Peyer's patch (tissue), 4 donors: Measurements from ENCODE around the gene BBS9. TPM values are rescaled to one million over a fixed set of nuclear protein-coding genes. Genes with fewer than 3 reads are reported as not detected.

Source experiments
- DNase-seq, 3 donors: peaks; one replicate each; pipeline ENCODE4 v3.0.0-alpha.2; 2017 to 2019
- H3K27ac ChIP-seq, 4 donors: fragments of 200-600 bp; sonication (generic); one replicate each; pipeline ENCODE4 v1.5.1; 2016 to 2019
- H3K27me3 ChIP-seq, 2 donors: fragments of 200-600 bp; sonication (generic); one replicate each; pipeline ENCODE4 v1.5.1; 2019
- H3K36me3 ChIP-seq, 3 donors: fragments of 200-600 bp; sonication (generic); one replicate each; pipeline ENCODE4 v1.5.1; 2016 to 2019
- H3K4me1 ChIP-seq, 4 donors: fragments of 200-600 bp; sonication (generic); one replicate each; pipeline ENCODE4 v1.5.1; 2016 to 2019
- H3K4me3 ChIP-seq, 4 donors: fragments of 200-600 bp; sonication (generic); 1 replicate in 3 of 4; 2 replicates in 1 of 4; pipeline ENCODE4 v1.5.1; 2016 to 2019; ENCODE audit warnings: mild to moderate bottlenecking in 1 of 4
- H3K9me3 ChIP-seq, 4 donors: fragments of 200-600 bp; sonication (generic); one replicate each; pipeline ENCODE4 v1.5.1; 2016 to 2019; ENCODE audit warnings: mild to moderate bottlenecking in 1 of 4
- POLR2A ChIP-seq, 2 donors: fragments of 450-650 bp; IDR thresholded peaks; one replicate each; pipeline ENCODE4 v1.5.1; 2017; ENCODE audit warnings: antibody characterized with exemption in 2 of 2, mild to moderate bottlenecking in 2 of 2, moderate library complexity in 2 of 2
- total RNA-seq, 4 donors: library from RNA; depleted of rRNA; stranded (reverse); fragments of >200 nt; gene quantifications; one replicate each; pipeline ENCODE4 v1.1.0, GENCODE V29; 2016
- TF ChIP-seq, protein P1 (sequence below), 6 experiments: fragments of 450-650 bp in 4 of 6; fragments of 200-600 bp in 2 of 6; sonication (generic) in 1 of 6; IDR thresholded peaks; one replicate each; pipeline ENCODE4 v1.5.1; 2017 to 2019; ENCODE audit warnings: antibody characterized with exemption in 6 of 6, mild to moderate bottlenecking in 3 of 6, moderate library complexity in 1 of 6

The BBS9 gene
- total RNA-seq, 4 donors from 2014 or later: 10.9 to 51.2 (median 19.4) TPM

DNA sequence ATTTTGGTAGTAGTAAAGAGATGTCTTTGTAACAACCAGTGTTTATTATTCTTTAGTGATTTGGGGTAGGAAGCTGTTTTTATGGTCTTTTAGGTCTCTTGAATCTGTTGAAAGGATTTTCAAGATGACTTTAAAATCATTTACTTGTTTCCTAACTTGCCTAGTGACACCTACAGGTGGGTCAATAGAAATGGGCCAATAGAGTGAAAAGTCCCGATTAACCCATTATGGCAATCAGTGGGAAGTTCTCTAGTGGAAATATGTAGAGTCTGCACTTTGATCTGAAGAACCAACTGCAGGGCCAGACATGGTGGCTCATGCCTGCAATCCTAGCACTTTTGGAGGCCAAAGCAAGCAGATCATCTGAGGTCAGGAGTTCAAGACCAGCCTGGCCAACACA, 401.3 kb downstream of the BBS9 start:
- H3K4me1 ChIP-seq: no peaks in the 10 kb centered on the region

DNA sequence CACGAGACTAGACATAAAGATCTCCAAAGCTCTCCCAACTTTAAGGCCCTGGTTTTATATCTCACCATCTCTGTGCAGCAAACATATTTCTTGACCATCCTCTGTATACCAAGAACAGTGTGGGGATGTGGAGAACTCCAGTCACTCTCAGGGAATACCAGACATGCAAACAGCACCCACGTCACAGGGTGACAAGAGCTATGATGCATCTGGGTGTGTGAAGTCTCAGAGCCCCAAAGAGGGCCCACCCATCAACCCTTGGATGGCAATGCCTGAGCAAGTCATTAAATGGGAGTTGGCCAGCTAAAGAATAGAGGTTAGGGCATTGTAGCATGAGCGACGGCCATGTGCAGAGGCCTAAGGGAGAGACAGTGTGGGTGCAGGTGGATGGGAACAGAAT, 402.5 kb downstream of the BBS9 start:
- DNase-seq: no peak
- H3K36me3 ChIP-seq: no peaks in the 10 kb centered on the region
- no peaks in the 10 kb centered on the region for H3K4me1 ChIP-seq
- no peaks in the 10 kb centered on the region for H3K9me3 ChIP-seq
- no peak overlapping the region for H3K27ac ChIP-seq
- no peak overlapping the region for H3K4me3 ChIP-seq
- H3K27me3 ChIP-seq: no peaks in the 10 kb centered on the region
- TF ChIP-seq, protein P1, sequence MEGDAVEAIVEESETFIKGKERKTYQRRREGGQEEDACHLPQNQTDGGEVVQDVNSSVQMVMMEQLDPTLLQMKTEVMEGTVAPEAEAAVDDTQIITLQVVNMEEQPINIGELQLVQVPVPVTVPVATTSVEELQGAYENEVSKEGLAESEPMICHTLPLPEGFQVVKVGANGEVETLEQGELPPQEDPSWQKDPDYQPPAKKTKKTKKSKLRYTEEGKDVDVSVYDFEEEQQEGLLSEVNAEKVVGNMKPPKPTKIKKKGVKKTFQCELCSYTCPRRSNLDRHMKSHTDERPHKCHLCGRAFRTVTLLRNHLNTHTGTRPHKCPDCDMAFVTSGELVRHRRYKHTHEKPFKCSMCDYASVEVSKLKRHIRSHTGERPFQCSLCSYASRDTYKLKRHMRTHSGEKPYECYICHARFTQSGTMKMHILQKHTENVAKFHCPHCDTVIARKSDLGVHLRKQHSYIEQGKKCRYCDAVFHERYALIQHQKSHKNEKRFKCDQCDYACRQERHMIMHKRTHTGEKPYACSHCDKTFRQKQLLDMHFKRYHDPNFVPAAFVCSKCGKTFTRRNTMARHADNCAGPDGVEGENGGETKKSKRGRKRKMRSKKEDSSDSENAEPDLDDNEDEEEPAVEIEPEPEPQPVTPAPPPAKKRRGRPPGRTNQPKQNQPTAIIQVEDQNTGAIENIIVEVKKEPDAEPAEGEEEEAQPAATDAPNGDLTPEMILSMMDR (IDR thresholded peaks at IDR 0.05): no peak
- no peak for TF ChIP-seq POLR2A (IDR thresholded peaks at IDR 0.05)

More for the DNA sequence above, 401.3 kb downstream of the BBS9 start:
- Histone ChIP-seq H3K36me3 (no peaks in the 10 kb centered on the region), H3K9me3 (no peaks in the 10 kb centered on the region), H3K4me3 (no peak overlapping the region), H3K27me3 (no peaks in the 10 kb centered on the region), H3K27ac (no peak overlapping the region)
- no peak for TF ChIP-seq POLR2A (IDR thresholded peaks at IDR 0.05)
- DNase-seq: no peak

DNA sequence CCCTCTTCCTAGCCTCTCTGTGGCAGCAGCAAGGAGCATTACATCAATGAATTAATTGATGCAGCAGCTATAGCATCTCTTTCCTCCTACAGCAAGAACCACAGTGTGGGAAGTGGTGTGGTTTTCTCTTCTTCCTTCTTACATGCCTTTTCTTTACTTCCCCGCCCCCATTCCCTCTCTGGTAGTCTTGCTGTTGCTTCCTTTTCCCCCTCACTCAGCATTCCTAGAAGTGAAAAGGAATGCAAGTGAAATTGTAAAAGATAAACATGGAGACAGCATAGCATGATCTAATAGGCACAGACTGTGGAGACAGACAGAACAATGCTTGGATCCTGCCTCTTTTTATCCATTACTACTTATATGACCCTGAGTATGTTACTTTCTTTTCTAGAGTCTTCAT, 405.5 kb downstream of the BBS9 start:
- H3K27me3 ChIP-seq: no peaks in the 10 kb centered on the region
- peaks cover 0 to 8% (median 0%) of the 10 kb centered on the region in 4 donors for H3K9me3 ChIP-seq
- H3K4me1 ChIP-seq: no peaks in the 10 kb centered on the region
- no peaks in the 10 kb centered on the region for H3K36me3 ChIP-seq
- TF ChIP-seq, protein P1 (IDR thresholded peaks at IDR 0.05): no peak
- no peak for TF ChIP-seq POLR2A (IDR thresholded peaks at IDR 0.05)
- H3K27ac ChIP-seq: no peak overlapping the region
- no peak for DNase-seq
- no peak overlapping the region for H3K4me3 ChIP-seq

GRCh38 chr7:33535989-33536388, 406.6 kb downstream of the BBS9 start:
- Histone ChIP-seq H3K4me1 (no peaks in the 10 kb centered on the region), H3K27ac (no peak overlapping the region)

DNA sequence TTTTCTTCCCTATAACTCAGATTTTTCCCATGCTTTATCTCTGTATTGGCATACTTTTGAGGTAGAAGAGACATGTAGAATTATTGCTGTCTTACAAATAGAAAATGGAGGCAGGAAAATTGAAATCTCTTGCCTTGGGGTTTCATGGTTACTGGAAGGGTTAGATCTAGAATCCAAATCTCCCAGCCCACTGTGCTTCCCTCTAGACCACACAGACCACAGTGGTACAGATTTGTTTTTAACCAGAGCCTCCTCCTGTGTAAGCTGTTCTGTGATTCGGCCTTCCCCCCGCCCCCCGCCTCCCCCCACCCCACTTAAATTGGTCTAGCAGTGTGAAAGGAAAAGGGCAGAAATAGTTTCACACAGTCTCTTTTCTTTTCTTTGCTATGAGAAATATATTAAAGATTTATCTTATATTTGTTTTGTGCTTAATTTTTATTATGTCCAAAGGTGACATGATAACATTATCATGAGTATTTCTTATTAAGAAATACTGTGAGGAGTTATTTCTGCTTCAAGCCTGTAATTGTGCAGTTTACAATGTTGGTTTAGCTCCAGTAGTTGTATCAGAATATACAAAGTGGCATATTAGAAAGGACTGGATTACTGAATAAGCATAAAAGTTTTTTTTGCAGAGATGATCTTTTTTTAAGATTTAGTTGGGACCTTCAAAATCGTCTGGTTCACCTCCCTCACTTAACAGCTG, 407.2 kb downstream of the BBS9 start:
- Histone ChIP-seq H3K36me3 (no peaks in the 10 kb centered on the region), H3K4me3 (no peak overlapping the region), H3K27ac (no peak overlapping the region), H3K4me1 (no peaks in the 10 kb centered on the region), H3K9me3 (peaks cover 0 to 8% (median 0%) of the 10 kb centered on the region in 4 donors), H3K27me3 (no peaks in the 10 kb centered on the region)
- TF ChIP-seq POLR2A (IDR thresholded peaks at IDR 0.05): no peak
- TF ChIP-seq, protein P1 (IDR thresholded peaks at IDR 0.05): no peak
- DNase-seq: no peak

More at GRCh38 chr7:33535989-33536388, 406.6 kb downstream of the BBS9 start:
- peaks cover 0 to 8% (median 0%) of the 10 kb centered on the region in 4 donors for H3K9me3 ChIP-seq
- no peaks in the 10 kb centered on the region for H3K36me3 ChIP-seq
- no peaks in the 10 kb centered on the region for H3K27me3 ChIP-seq
- no peak for TF ChIP-seq POLR2A (IDR thresholded peaks at IDR 0.05)
- no peak for DNase-seq
- H3K4me3 ChIP-seq: no peak overlapping the region

DNA sequence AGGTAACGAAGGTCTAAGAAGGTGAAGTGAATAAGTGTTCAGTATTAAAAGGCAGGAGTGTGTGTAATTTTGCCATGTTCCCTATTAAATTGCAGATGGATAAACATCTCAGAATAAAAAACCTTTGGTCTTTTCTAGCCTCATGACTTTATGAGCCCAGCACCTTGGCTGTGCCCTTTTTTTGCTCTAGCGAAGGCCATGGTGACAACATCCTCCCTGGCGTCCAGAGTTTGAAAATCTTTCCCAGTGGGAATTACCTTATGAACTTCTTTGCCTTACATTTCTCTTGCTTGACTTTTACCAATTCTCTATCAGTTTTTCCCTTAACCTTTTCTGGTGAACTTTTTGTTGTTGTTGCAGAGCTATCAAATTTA, 407.7 kb downstream of the BBS9 start:
- Histone ChIP-seq H3K4me3 (no peak overlapping the region), H3K4me1 (no peaks in the 10 kb centered on the region), H3K27me3 (no peaks in the 10 kb centered on the region), H3K36me3 (no peaks in the 10 kb centered on the region), H3K27ac (no peak overlapping the region), H3K9me3 (peaks cover 0 to 8% (median 0%) of the 10 kb centered on the region in 4 donors)
- no peak for DNase-seq
- TF ChIP-seq, protein P1 (IDR thresholded peaks at IDR 0.05): no peak
- no peak for TF ChIP-seq POLR2A (IDR thresholded peaks at IDR 0.05)
